Measurements from ENCODE around the gene CDKN1B. TPM values are rescaled to one million over a fixed set of nuclear protein-coding genes. Genes with fewer than 3 reads are reported as not detected.

CDKN1B gene
- total and polyA plus RNA-seq, 2 donors (not counting 3 experiments of a cell fraction or from before 2014, with no cell fraction given) = 12.7 to 40.8 TPM

- DNase-seq (ENCODE audit: low read depth, low spot score) (no peak), FAIRE-seq (no peak)
- intact Hi-C loops (cut with micrococcal nuclease) (loop anchor here (1.0 to 5.0 kb wide), 6 partner anchors 7 to 373 kb away; partner anchors contain the start of genes APOLD1, CDKN1B and GPR19), dilution Hi-C loops (cut with MboI; ENCODE audit: extremely low pct_ligation_motif_present, low sequenced_read_pairs) (no loop called here)
- TF ChIP-seq FOS (IDR thresholded peaks at IDR 0.05; ENCODE audit: borderline replicate concordance, insufficient read depth, low read length) (no peak), EZH2 (IDR thresholded peaks at IDR 0.05; ENCODE audit: borderline replicate concordance, low read depth, low read length, severe bottlenecking) (no peak), JUN (IDR thresholded peaks at IDR 0.05; ENCODE audit: borderline replicate concordance, insufficient read depth, insufficient read length, low read depth) (no peak), MAX (IDR thresholded peaks at IDR 0.05; ENCODE audit: insufficient read depth, insufficient read length) (no peak), MYC (IDR thresholded peaks at IDR 0.05; ENCODE audit: low read depth, low read length) (no peak), POLR2AphosphoS5 (IDR thresholded peaks at IDR 0.05; ENCODE audit: insufficient read depth, low read depth, low read length) (no peak), GATA2 (IDR thresholded peaks at IDR 0.05; ENCODE audit: insufficient read depth, insufficient read length, low read depth, low read length) (no peak), CTCF (IDR thresholded peaks at IDR 0.05; ENCODE audit: extremely low read depth in 1 of 2, insufficient read depth in 1 of 2, low read depth in 1 of 2, low read length in 2 of 2) (no peak), POLR2A (IDR thresholded peaks at IDR 0.05; ENCODE audit: low read depth, low read length) (no peak)
- Histone ChIP-seq H3K79me2 (ENCODE audit: control insufficient read depth, insufficient read depth, low read length) (peaks cover 84% of the 10 kb centered on the region), H3K9me1 (replicated peaks; ENCODE audit: control insufficient read depth, extremely low read depth, insufficient read depth, low read length) (no peaks in the 10 kb centered on the region), H3K4me3 (replicated peaks in 1 of 3; ENCODE audit: insufficient read depth in 1 of 3, low read depth in 1 of 3, low read length in 3 of 3) (peak overlapping the region; percentile 13 to 97 (median 95)), H3K36me3 (ENCODE audit: control insufficient read depth in 2 of 2, extremely low read depth in 1 of 2, insufficient read depth in 2 of 2, low read length in 2 of 2) (peaks cover 0 to 3% of the 10 kb centered on the region in 2 experiments), H3K9me3 (replicated peaks; ENCODE audit: control insufficient read depth, insufficient read depth, low read length) (no peaks in the 10 kb centered on the region), H2AFZ (ENCODE audit: low read depth, low read length) (peak overlapping the region; percentile 65), H4K20me1 (replicated peaks; ENCODE audit: control insufficient read depth, extremely low read depth, insufficient read depth, low read length) (no peaks in the 10 kb centered on the region), H3K27ac (ENCODE audit: insufficient read depth, low read depth, low read length) (peak overlapping the region; percentile 98), H3K4me2 (ENCODE audit: insufficient read depth, low read length) (peak overlapping the region; percentile 95), H3K9ac (replicated peaks; ENCODE audit: extremely low read depth, insufficient read depth, low read length) (peak overlapping the region; percentile 98), H3K4me1 (ENCODE audit: control insufficient read depth, extremely low read depth, insufficient read depth, low read length) (peaks cover 40% of the 10 kb centered on the region), H3K27me3 (ENCODE audit: control insufficient read depth in 2 of 2, insufficient read depth in 2 of 2, low read length in 2 of 2) (no peaks in the 10 kb centered on the region)
- POLR2A ChIA-PET = interaction anchor here (0.6 to 1.0 kb wide), 2 partner anchors 9 to 62 kb away, joined by 3 to 9 read pairs; no protein-coding TSS in a partner anchor
- CTCF ChIA-PET = interaction anchor here (0.9 to 11.0 kb wide), 5 partner anchors 8 to 355 kb away, joined by 3 to 159 read pairs (median 3); no protein-coding TSS in a partner anchor
- BruUV-seq (replicated peaks) = TSS peak; percentile 7
Measured at GRCh38 chr12:12724421-12725085, 7.4 kb downstream of the CDKN1B start.

Data from endothelial cell of umbilical vein (primary cell).